BLaER1 (cell line): ENCODE measurements around the gene MTHFD1L.

Source experiments
- H3K27ac ChIP-seq: shearing (Covaris generic); formaldehyde crosslinking; 2 replicates; pipeline ENCODE4 v1.8.1; 2022
- H3K27me3 ChIP-seq: shearing (Covaris generic); formaldehyde crosslinking; 2 replicates; pipeline ENCODE4 v1.8.1; 2022
- H3K36me3 ChIP-seq: shearing (Covaris generic); formaldehyde crosslinking; 2 replicates; pipeline ENCODE4 v1.8.1; 2022
- H3K4me1 ChIP-seq: shearing (Covaris generic); formaldehyde crosslinking; 2 replicates; pipeline ENCODE4 v1.8.1; 2022
- H3K4me2 ChIP-seq: shearing (Covaris generic); formaldehyde crosslinking; 2 replicates; pipeline ENCODE4 v1.8.1; 2022
- H3K4me3 ChIP-seq: shearing (Covaris generic); formaldehyde crosslinking; 2 replicates; pipeline ENCODE4 v1.8.1; 2022
- H3K9ac ChIP-seq: shearing (Covaris generic); formaldehyde crosslinking; 2 replicates; pipeline ENCODE4 v1.8.1; 2022
- H3K9me3 ChIP-seq: shearing (Covaris generic); formaldehyde crosslinking; 2 replicates; pipeline ENCODE4 v1.8.1; 2022
- H4K20me1 ChIP-seq: shearing (Covaris generic); formaldehyde crosslinking; 2 replicates; pipeline ENCODE4 v1.8.1; 2022
- Cebpa-rat ChIP-seq: shearing (Covaris generic); IDR thresholded peaks from 2 replicates; pipeline ENCODE4 v1.8.1; 2022

Gene MTHFD1L

DNA sequence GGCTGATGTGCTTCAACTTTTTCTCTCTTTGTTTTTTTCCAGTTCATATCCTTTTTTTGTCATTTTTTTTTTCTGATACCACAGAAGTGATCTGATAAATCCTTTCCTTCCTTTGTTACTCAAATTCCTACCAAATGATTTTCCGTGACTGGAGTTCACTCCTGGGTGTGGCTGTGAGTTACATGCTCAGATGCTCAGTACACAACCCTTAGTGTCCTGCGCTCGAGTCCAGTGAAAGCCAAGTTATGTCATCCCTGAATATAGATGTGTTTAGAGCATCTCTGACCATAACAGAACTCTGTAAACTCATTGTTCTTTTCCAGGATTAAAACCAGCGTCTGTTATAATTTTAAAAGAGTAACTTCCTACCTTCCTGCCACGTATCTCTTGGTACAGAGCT lies 227.1 kb downstream of the MTHFD1L start:
- H3K4me2 ChIP-seq = no peak overlapping the region
- no peak for TF ChIP-seq Cebpa-rat
- H4K20me1 ChIP-seq = no peaks in the 10 kb centered on the region
- H3K4me3 ChIP-seq = no peak overlapping the region
- H3K4me1 ChIP-seq = no peaks in the 10 kb centered on the region
- no peaks in the 10 kb centered on the region for H3K27me3 ChIP-seq
- no peak overlapping the region for H3K27ac ChIP-seq
- H3K9me3 ChIP-seq = peaks cover 8% of the 10 kb centered on the region; the same call in 1 of the 2 replicates
- no peak overlapping the region for H3K9ac ChIP-seq
- H3K36me3 ChIP-seq = peaks cover 88% of the 10 kb centered on the region

DNA sequence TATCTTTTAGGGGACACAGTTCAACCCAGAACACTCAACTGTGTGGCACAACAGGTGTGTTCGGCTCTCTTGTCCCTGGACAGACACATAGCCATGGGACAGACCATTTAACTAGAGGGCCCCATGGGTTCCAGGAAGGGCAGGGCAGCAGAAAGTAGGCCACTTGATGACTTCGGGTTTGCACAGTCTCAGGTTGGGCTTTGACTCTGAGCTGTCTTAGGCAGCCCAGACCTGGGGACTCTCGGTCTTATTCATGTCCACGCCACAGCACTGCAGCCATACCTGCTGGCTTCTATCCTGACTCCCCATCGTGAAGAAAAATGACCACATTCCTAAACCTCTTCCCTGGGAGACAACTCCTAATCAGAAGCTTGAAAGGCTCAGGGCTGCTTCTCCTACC lies 228.2 kb downstream of the MTHFD1L start:
- TF ChIP-seq Cebpa-rat = no peak
- H3K27ac ChIP-seq = no peak overlapping the region
- peaks cover 8% of the 10 kb centered on the region; the same call in 1 of the 2 replicates for H3K9me3 ChIP-seq
- no peak overlapping the region for H3K4me3 ChIP-seq
- H3K27me3 ChIP-seq = no peaks in the 10 kb centered on the region
- H3K9ac ChIP-seq = no peak overlapping the region
- peaks cover 91% of the 10 kb centered on the region for H3K36me3 ChIP-seq
- no peak overlapping the region for H3K4me2 ChIP-seq
- H3K4me1 ChIP-seq = no peaks in the 10 kb centered on the region
- H4K20me1 ChIP-seq = no peaks in the 10 kb centered on the region

DNA sequence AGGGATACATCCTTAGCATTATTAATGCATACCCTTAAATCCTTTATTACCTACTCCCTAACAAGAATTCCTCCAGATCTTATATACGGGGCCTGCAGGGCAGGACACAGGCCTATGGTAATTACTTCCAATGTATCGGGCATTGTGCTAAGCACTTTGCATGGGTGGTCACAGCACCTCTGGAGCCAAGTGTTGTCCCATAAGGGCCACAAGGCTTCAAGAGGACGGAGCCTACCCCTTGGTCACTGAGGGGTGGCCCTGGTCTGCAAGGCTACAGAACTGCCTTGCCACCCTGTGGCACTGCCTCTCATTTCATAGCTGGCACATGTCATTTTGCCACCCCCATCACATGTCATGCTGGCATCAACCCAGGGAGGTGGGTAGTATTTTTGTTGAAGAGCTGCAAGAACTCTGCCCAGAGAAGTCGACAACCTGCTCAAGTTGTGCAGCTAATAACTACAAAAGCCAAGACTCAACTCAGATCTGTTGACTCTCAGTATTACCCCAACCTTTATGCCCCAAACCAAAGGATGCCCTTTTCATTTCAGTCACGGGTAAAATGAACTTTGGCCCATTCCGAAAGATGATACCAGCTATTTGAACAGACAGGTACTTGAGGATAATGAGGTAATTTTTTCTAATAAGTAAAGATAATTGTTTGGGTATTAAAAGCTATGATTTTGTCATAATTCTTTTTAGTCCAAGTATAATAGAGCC lies 230.2 kb downstream of the MTHFD1L start:
- Histone ChIP-seq H3K27me3 (no peaks in the 10 kb centered on the region), H3K9ac (no peak overlapping the region), H3K4me1 (no peaks in the 10 kb centered on the region), H3K36me3 (peaks cover 89% of the 10 kb centered on the region), H3K4me3 (no peak overlapping the region), H3K9me3 (peaks cover 8% of the 10 kb centered on the region; the same call in 1 of the 2 replicates), H4K20me1 (no peaks in the 10 kb centered on the region), H3K4me2 (no peak overlapping the region), H3K27ac (no peak overlapping the region)
- no peak for TF ChIP-seq Cebpa-rat

DNA sequence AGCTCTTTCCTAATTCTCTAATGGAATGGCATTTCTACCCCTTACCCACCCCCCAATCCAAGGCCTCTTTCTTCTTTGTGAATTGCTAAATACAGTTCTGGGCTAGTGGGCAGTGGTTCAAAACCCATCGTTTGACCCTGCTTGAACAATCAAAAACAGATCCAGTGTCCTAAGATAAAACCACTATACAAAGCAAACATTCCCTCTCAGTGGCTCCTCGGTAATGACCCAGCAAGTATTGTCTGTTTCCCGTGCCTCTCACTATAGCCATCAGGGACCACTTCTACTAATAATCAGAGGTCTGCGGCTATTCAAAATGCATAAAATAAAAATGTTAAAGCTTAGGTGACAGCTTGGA lies 230.7 kb downstream of the MTHFD1L start:
- no peak overlapping the region for H3K4me2 ChIP-seq
- H3K4me1 ChIP-seq = no peaks in the 10 kb centered on the region
- TF ChIP-seq Cebpa-rat = no peak
- no peak overlapping the region for H3K4me3 ChIP-seq
- H3K9ac ChIP-seq = no peak overlapping the region
- no peak overlapping the region for H3K27ac ChIP-seq
- H3K27me3 ChIP-seq = no peaks in the 10 kb centered on the region
- H3K9me3 ChIP-seq = peaks cover 8% of the 10 kb centered on the region; the same call in 1 of the 2 replicates
- H4K20me1 ChIP-seq = no peaks in the 10 kb centered on the region
- peaks cover 89% of the 10 kb centered on the region for H3K36me3 ChIP-seq

DNA sequence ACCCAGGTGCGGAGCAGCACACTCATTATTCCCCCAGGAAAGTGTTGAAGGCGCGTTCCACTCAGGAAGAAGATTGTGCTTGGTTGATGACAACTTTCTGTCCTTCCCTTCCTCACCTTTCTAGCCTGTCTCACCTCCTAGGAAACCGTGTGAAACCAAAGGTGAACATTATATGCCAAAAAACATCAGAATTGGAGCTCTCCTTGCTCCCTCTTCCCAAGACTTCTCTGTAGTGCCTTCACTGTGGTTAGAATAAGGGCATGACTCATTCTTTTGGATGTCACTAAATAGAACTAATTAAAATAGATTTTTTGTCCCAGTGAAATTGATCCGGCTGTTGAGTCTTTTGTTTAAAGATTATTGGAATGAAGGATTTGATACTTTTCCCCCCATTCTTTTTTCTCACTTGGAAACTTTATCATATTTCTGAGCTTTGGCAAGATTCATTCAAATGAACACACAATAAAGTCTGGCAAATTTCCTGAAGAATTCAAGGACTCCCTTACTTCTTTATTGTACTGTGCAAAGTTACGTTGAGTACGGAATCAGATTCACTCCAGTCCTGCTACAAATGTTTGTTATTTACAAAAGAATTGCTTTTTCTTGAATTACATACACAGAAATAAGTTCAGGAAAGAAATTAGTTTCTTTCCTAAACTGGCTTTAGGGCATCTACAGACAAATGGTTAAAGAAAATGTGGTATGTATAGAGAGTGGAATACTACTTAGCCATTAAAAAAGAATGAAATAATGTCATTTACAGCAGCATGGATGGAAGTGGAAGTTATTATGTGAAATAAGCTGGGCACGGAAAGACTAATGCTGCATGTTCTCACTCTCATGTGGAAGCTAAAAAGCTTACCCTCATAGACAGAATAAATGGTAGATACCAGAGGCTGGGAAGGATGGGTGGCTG lies 231.4 kb downstream of the MTHFD1L start:
- no peak for TF ChIP-seq Cebpa-rat
- no peak overlapping the region for H3K9ac ChIP-seq

DNA sequence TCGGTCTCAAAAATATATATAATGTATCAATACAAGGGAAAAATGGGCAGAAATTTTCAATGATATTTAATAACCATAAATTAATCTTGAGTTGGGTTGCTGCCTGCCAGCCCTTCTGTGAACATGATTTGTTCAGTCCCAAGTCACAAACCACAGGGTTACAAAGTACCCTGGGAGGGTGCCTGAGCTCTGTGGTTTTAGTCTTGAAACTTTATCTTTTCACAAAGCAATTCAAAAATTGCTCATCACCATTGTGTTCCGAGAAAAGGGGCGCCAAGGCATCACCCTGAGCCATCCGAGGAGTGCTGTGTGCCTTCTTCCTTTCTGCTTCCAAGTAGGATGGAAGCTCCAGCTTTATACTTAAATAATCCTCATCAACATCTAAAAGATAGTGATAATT lies 232.7 kb downstream of the MTHFD1L start:
- H3K4me2 ChIP-seq = no peak overlapping the region
- peaks cover 87% of the 10 kb centered on the region for H3K36me3 ChIP-seq
- H3K9me3 ChIP-seq = no peaks in the 10 kb centered on the region; the same call in 1 of the 2 replicates

More for the DNA sequence above, 231.4 kb downstream of the MTHFD1L start:
- Histone ChIP-seq H3K36me3 (peaks cover 87% of the 10 kb centered on the region), H3K4me3 (no peak overlapping the region), H3K4me2 (no peak overlapping the region), H3K27me3 (no peaks in the 10 kb centered on the region), H4K20me1 (no peaks in the 10 kb centered on the region), H3K27ac (no peak overlapping the region), H3K9me3 (peaks cover 8% of the 10 kb centered on the region; the same call in 1 of the 2 replicates), H3K4me1 (no peaks in the 10 kb centered on the region)

DNA sequence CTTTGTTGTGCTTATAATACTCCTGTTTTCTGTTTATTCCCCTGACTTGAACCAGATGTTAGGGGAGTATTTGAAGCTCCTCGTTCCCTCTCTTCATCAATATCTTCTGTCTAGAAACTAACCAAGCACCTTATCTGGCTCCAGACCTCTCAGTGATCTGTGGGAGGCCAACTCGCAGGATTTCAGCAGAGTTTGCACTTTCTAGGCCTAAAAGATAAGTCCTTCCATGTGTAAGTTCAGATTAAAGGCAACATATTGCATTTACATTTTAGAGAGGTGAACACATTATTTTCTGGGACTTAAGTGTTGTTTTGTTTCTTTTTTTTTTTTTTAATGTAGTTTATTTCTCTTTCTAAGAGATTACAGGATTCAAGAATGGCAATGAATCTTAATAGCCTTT lies 234.8 kb downstream of the MTHFD1L start:
- TF ChIP-seq Cebpa-rat = no peak

More for the DNA sequence above, 232.7 kb downstream of the MTHFD1L start:
- Histone ChIP-seq H3K9ac (no peak overlapping the region), H4K20me1 (no peaks in the 10 kb centered on the region), H3K27ac (no peak overlapping the region), H3K4me1 (no peaks in the 10 kb centered on the region), H3K27me3 (no peaks in the 10 kb centered on the region), H3K4me3 (no peak overlapping the region)
- TF ChIP-seq Cebpa-rat = no peak

DNA sequence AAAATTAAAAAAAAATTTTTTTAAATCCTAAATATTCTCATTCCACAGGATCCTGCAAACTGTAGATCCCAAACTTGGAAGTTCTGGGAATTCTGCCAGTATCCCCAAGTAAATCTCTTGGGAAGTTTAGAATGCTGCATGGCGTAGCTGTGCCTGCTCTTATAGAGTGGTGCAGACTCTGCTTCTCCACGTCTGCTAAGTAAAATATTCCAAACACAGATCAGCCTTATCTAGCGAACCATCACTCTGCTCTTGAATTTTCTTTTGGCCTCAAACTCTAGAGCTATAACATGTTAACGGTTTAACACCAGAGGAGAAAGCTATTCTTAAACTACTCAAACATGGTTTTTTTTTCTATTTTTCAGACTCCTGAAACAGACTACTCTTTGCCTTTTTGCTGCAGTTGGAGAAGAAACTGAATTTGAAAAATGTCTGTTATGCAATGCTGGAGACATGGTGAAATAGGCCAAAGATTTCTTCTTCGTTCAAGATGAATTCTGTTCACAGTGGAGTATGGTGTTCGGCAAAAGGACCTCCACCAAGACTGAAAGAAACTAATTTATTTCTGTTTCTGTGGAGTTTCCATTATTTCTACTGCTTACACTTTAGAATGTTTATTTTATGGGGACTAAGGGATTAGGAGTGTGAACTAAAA lies 235.8 kb downstream of the MTHFD1L start:
- Histone ChIP-seq H3K4me1 (no peaks in the 10 kb centered on the region), H3K4me3 (no peak overlapping the region), H3K27ac (no peak overlapping the region), H4K20me1 (no peaks in the 10 kb centered on the region), H3K4me2 (no peak overlapping the region), H3K27me3 (no peaks in the 10 kb centered on the region), H3K9me3 (no peaks in the 10 kb centered on the region), H3K9ac (no peak overlapping the region), H3K36me3 (peaks cover 69% of the 10 kb centered on the region)
- no peak for TF ChIP-seq Cebpa-rat

More for the DNA sequence above, 234.8 kb downstream of the MTHFD1L start:
- Histone ChIP-seq H3K36me3 (peaks cover 79% of the 10 kb centered on the region), H3K4me3 (no peak overlapping the region), H4K20me1 (no peaks in the 10 kb centered on the region), H3K9ac (no peak overlapping the region), H3K9me3 (no peaks in the 10 kb centered on the region), H3K4me1 (no peaks in the 10 kb centered on the region), H3K27ac (no peak overlapping the region), H3K4me2 (no peak overlapping the region), H3K27me3 (no peaks in the 10 kb centered on the region)

DNA sequence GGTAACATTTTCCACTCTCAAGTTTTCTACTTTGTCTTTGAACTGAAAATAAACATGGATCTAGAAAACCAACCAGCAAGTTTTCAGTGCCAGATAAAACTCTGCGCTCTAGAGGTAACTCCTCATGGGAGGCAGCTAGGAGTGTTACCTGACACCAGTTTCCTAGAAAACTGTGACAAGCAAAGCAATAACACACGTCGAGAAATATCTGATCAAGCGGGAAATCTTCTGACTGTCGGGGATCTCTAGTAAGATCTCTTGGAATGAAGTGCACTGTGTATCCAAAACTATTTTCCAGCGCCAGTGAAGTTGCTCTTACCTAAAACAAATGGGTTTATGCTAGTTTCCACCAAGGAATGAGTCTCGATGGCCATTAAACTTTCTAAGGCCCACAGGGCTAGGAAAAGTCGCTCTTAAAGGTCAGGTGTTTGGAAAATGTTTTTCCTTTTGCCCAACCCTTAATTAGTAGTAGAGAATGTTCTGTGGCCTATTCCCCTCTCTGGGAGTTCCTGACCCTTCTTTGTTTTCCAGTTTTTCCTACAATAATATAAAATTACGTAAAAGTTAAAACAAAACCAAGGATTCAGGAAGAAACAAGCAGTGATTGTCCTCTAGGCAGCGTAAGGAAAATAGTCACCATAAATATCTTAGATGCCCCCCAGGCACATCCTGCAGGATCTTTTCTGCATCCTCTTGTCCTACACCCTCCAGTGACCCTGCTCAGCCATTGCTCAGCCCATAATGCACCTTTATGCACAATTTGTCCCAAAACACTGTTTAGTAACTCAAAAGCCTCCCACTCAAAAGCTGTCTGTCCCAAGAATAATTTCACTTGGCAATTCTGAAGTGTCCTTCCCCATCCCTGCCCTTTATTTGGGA lies 236.6 kb downstream of the MTHFD1L start:
- H3K9me3 ChIP-seq = no peaks in the 10 kb centered on the region
- H3K27ac ChIP-seq = no peak overlapping the region
- no peak for TF ChIP-seq Cebpa-rat
- no peak overlapping the region for H3K4me3 ChIP-seq
- no peaks in the 10 kb centered on the region for H3K27me3 ChIP-seq
- H3K36me3 ChIP-seq = peaks cover 62% of the 10 kb centered on the region
- no peaks in the 10 kb centered on the region for H4K20me1 ChIP-seq
- no peak overlapping the region for H3K4me2 ChIP-seq
- no peak overlapping the region for H3K9ac ChIP-seq
- H3K4me1 ChIP-seq = no peaks in the 10 kb centered on the region
